GM19099 (cell line): Measurements from ENCODE around the gene NDRG4.

Source experiments
- POLR2A ChIP-seq: IDR thresholded peaks from 3 replicates; pipeline ENCODE4 v1.6.1; 2011; ENCODE audit warnings: low read depth; ENCODE audit not compliant: insufficient read length; ENCODE audit errors: extremely low read depth

The NDRG4 gene

GRCh38 chr16:58499092-58499511 is 841 bp upstream of the NDRG4 start:
- TF ChIP-seq POLR2A = no peak

GRCh38 chr16:58500430-58501241 is 693 bp downstream of the NDRG4 start:
- no peak for TF ChIP-seq POLR2A

- no peak for TF ChIP-seq POLR2A
Measured at GRCh38 chr16:58501242-58502131, 1.5 kb downstream of the NDRG4 start.

- TF ChIP-seq POLR2A = no peak
Measured at GRCh38 chr16:58502217-58502921, 2.4 kb downstream of the NDRG4 start.

GRCh38 chr16:58503166-58503862 is 3.4 kb downstream of the NDRG4 start:
- TF ChIP-seq POLR2A = no peak

- TF ChIP-seq POLR2A = no peak
Measured at GRCh38 chr16:58503863-58504688, 4.1 kb downstream of the NDRG4 start.

GRCh38 chr16:58506241-58507194 is 6.6 kb downstream of the NDRG4 start:
- TF ChIP-seq POLR2A = no peak

- no peak for TF ChIP-seq POLR2A
Measured at GRCh38 chr16:58507195-58507962, 7.4 kb downstream of the NDRG4 start.

- TF ChIP-seq POLR2A = no peak
Measured at GRCh38 chr16:58507963-58508670, 8.2 kb downstream of the NDRG4 start.

GRCh38 chr16:58508671-58509251 is 8.8 kb downstream of the NDRG4 start:
- no peak for TF ChIP-seq POLR2A
